K562 (cell line): ENCODE measurements around the gene CPED1. TPM values are rescaled to one million over a fixed set of nuclear protein-coding genes. Genes with fewer than 3 reads are reported as not detected.
A peak's percentile ranks its signal among the peaks of the same experiment; 100 is the strongest.

Experiments
- BCL6 ChIP-seq: fragments of 250-450 bp; sonication (Bioruptor Pico); IDR thresholded peaks from 2 replicates; pipeline ENCODE4 v1.4.0; 2020
- HCFC1 ChIP-seq: IDR thresholded peaks from 2 replicates; pipeline ENCODE4 v1.6.1; 2012; ENCODE audit warnings: low read depth, low read length, improper control_type of control experiment
- LARP7 ChIP-seq: fragments of 450-650 bp; IDR thresholded peaks from 2 replicates; pipeline ENCODE4 v1.6.1; 2016
- LCOR ChIP-seq: sonication (generic); formaldehyde crosslinking; IDR thresholded peaks from 2 replicates; pipeline ENCODE4 v1.8.0; 2022; ENCODE audit warnings: mild to moderate bottlenecking, missing genetic modification reagents
- MAFF ChIP-seq: IDR thresholded peaks from 2 replicates; pipeline ENCODE4 v1.6.1; 2012; ENCODE audit warnings: low read length, improper control_type of control experiment
- MTA3 ChIP-seq: fragments of 450-650 bp; formaldehyde crosslinking; IDR thresholded peaks from 2 replicates; pipeline ENCODE4 v1.6.1; 2017; ENCODE audit warnings: mild to moderate bottlenecking, borderline replicate concordance
- PHTF2 ChIP-seq: fragments of 250-450 bp; sonication (Bioruptor Pico); IDR thresholded peaks from 2 replicates; pipeline ENCODE4 v1.5.0; 2021; ENCODE audit warnings: mild to moderate bottlenecking
- POLR2AphosphoS2 ChIP-seq: IDR thresholded peaks from 2 replicates; pipeline ENCODE4 v1.6.1; 2012; ENCODE audit warnings: low read length, improper control_type of control experiment
- POLR2G ChIP-seq: fragments of 200-400 bp; formaldehyde crosslinking; IDR thresholded peaks from 2 replicates; pipeline ENCODE4 v1.6.1; 2017; ENCODE audit warnings: low read depth, mild to moderate bottlenecking, antibody characterized with exemption, low read length, moderate library complexity
- RBM17 ChIP-seq: fragments of 200-400 bp; formaldehyde crosslinking; IDR thresholded peaks from 2 replicates; pipeline ENCODE4 v1.6.1; 2017; ENCODE audit warnings: low read depth, mild to moderate bottlenecking, low read length, borderline replicate concordance
- RFX7 ChIP-seq: fragments of 250-450 bp; sonication (Bioruptor Pico); IDR thresholded peaks from 2 replicates; pipeline ENCODE4 v1.5.1; 2021; ENCODE audit warnings: mild to moderate bottlenecking
- RUNX1 ChIP-seq: sonication (generic); IDR thresholded peaks from 2 replicates; pipeline ENCODE4 v1.6.1; 2016; ENCODE audit warnings: antibody characterized with exemption, low read depth
- ZNF232 ChIP-seq: sonication (generic); formaldehyde crosslinking; IDR thresholded peaks from 2 replicates; pipeline ENCODE4 v1.8.0; 2022; ENCODE audit warnings: mild to moderate bottlenecking, missing genetic modification reagents
- ZNF41 ChIP-seq: fragments of 250-450 bp; sonication (Bioruptor Pico); conservative IDR thresholded peaks from 2 replicates; pipeline ENCODE4 v1.4.0; 2020; ENCODE audit warnings: mild to moderate bottlenecking
- polyA plus RNA-seq, 8 experiments: library from polyadenylated mRNA; depleted of rRNA in 4 of 8; stranded (reverse) in 5 of 8; unstranded in 3 of 8; fragments of >200 nt; fragmentation: Nextera tagmentation in 2 of 8; fragmentation: Illumina TruSeq in 1 of 8; extraction: Ambion mirVana in 2 of 8; extraction: Trizol in 1 of 8; gene quantifications; 2 replicates each; pipeline versions ENCODE4 v1.2.1 to v1.2.3, GENCODE V29; 2011 to 2014; ENCODE audit warnings: inconsistent platforms in 1 of 8, missing spikeins in 1 of 8
- total RNA-seq, 7 experiments: library from RNA; depleted of rRNA in 6 of 7; stranded (reverse); fragments of >200 nt in 6 of 7; fragmentation: Illumina TruSeq in 2 of 7; extraction: Trizol in 2 of 7; gene quantifications; 2 replicates each; pipeline versions ENCODE4 v1.2.1 to v1.2.3, GENCODE V29; 2011 to 2021; ENCODE audit warnings: low replicate concordance in 1 of 7
- TF ChIP-seq, protein P1 (sequence below): fragments of 250-450 bp; sonication (Bioruptor Pico); IDR thresholded peaks from 2 replicates; pipeline ENCODE4 v1.4.0; 2020
- TF ChIP-seq, protein P2 (sequence below): IDR thresholded peaks from 2 replicates; pipeline ENCODE4 v1.6.1; 2012; ENCODE audit warnings: low read depth, low read length, improper control_type of control experiment, borderline replicate concordance
- TF ChIP-seq, protein P3 (sequence below): IDR thresholded peaks from 2 replicates; pipeline ENCODE4 v1.6.1; 2014; ENCODE audit warnings: antibody characterized with exemption
- TF ChIP-seq, protein P4 (sequence below): sonication (generic); formaldehyde crosslinking; IDR thresholded peaks from 2 replicates; pipeline ENCODE4 v1.8.1; 2023; ENCODE audit warnings: mild to moderate bottlenecking, missing genetic modification reagents, moderate library complexity

CPED1 gene
- total and polyA plus RNA-seq, 9 of the 15 experiments (the other 6 are each of a cell fraction or from before 2014, with no cell fraction given) = 195 to 393 (median 290) TPM

DNA sequence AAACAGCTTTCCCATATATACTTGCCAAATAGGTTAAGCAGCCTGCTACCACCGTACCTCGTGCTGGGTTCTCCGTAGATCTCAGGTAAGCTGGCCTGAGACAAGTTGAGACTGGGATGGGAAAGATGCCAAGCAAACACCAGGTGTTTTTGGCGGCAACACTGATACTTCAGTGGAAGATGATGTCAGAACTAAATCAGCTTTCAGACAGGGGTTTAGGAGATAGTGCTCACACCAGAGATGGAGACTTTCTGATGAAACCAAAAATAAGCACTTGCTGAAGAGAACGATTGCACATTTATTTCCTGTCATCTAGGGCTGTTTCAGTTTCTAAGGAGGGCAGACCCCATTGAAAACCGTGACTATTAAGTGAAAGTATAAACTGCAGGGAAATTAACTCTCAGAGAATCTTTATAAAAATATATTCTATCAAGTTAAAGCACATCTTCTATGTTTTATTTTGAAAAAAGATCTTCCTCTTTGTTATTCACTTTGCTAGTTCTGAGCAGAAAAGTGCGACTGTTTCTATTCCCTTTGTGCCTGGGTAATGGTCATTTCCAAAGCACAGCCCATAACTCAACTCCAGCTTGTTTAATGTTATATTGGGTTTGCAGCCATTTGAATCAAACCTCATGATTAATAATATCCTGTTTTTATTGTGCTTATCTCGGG lies 149.9 kb downstream of the CPED1 start (continued):
- TF ChIP-seq, protein P1, sequence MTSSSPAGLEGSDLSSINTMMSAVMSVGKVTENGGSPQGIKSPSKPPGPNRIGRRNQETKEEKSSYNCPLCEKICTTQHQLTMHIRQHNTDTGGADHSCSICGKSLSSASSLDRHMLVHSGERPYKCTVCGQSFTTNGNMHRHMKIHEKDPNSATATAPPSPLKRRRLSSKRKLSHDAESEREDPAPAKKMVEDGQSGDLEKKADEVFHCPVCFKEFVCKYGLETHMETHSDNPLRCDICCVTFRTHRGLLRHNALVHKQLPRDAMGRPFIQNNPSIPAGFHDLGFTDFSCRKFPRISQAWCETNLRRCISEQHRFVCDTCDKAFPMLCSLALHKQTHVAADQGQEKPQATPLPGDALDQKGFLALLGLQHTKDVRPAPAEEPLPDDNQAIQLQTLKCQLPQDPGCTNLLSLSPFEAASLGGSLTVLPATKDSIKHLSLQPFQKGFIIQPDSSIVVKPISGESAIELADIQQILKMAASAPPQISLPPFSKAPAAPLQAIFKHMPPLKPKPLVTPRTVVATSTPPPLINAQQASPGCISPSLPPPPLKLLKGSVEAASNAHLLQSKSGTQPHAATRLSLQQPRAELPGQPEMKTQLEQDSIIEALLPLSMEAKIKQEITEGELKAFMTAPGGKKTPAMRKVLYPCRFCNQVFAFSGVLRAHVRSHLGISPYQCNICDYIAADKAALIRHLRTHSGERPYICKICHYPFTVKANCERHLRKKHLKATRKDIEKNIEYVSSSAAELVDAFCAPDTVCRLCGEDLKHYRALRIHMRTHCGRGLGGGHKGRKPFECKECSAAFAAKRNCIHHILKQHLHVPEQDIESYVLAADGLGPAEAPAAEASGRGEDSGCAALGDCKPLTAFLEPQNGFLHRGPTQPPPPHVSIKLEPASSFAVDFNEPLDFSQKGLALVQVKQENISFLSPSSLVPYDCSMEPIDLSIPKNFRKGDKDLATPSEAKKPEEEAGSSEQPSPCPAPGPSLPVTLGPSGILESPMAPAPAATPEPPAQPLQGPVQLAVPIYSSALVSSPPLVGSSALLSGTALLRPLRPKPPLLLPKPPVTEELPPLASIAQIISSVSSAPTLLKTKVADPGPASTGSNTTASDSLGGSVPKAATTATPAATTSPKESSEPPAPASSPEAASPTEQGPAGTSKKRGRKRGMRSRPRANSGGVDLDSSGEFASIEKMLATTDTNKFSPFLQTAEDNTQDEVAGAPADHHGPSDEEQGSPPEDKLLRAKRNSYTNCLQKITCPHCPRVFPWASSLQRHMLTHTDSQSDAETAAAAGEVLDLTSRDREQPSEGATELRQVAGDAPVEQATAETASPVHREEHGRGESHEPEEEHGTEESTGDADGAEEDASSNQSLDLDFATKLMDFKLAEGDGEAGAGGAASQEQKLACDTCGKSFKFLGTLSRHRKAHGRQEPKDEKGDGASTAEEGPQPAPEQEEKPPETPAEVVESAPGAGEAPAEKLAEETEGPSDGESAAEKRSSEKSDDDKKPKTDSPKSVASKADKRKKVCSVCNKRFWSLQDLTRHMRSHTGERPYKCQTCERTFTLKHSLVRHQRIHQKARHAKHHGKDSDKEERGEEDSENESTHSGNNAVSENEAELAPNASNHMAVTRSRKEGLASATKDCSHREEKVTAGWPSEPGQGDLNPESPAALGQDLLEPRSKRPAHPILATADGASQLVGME (CRISPR knock-in tag) = peak; percentile 90
- TF ChIP-seq BCL6 (CRISPR knock-in tag) (0 out of 2 replicates have a peak, but pooled peaks have one; percentile 51), PHTF2 (CRISPR knock-in tag) (no peak), RFX7 (CRISPR knock-in tag) (no peak), MTA3 (no peak; the same call in 1 of the 2 replicates), MAFF (no peak), ZNF232 (CRISPR knock-in tag) (no peak), POLR2G (no peak), ZNF41 (peak; percentile 62; the same call in 1 of the 2 replicates), POLR2AphosphoS2 (no peak; the same call in 1 of the 2 replicates), LARP7 (no peak), RUNX1 (no peak), LCOR (CRISPR knock-in tag) (no peak), HCFC1 (no peak), RBM17 (no peak)
- TF ChIP-seq, protein P2, sequence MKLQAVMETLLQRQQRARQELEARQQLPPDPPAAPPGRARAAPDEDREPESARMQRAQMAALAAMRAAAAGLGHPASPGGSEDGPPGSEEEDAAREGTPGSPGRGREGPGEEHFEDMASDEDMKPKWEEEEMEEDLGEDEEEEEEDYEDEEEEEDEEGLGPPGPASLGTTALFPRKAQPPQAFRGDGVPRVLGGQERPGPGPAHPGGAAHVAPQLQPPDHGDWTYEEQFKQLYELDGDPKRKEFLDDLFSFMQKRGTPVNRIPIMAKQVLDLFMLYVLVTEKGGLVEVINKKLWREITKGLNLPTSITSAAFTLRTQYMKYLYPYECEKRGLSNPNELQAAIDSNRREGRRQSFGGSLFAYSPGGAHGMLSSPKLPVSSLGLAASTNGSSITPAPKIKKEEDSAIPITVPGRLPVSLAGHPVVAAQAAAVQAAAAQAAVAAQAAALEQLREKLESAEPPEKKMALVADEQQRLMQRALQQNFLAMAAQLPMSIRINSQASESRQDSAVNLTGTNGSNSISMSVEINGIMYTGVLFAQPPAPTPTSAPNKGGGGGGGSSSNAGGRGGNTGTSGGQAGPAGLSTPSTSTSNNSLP = no peak
- TF ChIP-seq, protein P3, sequence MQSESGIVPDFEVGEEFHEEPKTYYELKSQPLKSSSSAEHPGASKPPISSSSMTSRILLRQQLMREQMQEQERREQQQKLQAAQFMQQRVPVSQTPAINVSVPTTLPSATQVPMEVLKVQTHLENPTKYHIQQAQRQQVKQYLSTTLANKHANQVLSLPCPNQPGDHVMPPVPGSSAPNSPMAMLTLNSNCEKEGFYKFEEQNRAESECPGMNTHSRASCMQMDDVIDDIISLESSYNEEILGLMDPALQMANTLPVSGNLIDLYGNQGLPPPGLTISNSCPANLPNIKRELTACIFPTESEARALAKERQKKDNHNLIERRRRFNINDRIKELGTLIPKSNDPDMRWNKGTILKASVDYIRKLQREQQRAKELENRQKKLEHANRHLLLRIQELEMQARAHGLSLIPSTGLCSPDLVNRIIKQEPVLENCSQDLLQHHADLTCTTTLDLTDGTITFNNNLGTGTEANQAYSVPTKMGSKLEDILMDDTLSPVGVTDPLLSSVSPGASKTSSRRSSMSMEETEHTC = no peak
- TF ChIP-seq, protein P4, sequence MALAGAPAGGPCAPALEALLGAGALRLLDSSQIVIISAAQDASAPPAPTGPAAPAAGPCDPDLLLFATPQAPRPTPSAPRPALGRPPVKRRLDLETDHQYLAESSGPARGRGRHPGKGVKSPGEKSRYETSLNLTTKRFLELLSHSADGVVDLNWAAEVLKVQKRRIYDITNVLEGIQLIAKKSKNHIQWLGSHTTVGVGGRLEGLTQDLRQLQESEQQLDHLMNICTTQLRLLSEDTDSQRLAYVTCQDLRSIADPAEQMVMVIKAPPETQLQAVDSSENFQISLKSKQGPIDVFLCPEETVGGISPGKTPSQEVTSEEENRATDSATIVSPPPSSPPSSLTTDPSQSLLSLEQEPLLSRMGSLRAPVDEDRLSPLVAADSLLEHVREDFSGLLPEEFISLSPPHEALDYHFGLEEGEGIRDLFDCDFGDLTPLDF = no peak
